ENCODE data around the gene CHRNB2. TPM values are rescaled to one million over a fixed set of nuclear protein-coding genes. Genes with fewer than 3 reads are reported as not detected.

CHRNB2 gene
- total RNA-seq, 2 donors from 2014 or later, result 0.18 to 0.55 TPM

DNA sequence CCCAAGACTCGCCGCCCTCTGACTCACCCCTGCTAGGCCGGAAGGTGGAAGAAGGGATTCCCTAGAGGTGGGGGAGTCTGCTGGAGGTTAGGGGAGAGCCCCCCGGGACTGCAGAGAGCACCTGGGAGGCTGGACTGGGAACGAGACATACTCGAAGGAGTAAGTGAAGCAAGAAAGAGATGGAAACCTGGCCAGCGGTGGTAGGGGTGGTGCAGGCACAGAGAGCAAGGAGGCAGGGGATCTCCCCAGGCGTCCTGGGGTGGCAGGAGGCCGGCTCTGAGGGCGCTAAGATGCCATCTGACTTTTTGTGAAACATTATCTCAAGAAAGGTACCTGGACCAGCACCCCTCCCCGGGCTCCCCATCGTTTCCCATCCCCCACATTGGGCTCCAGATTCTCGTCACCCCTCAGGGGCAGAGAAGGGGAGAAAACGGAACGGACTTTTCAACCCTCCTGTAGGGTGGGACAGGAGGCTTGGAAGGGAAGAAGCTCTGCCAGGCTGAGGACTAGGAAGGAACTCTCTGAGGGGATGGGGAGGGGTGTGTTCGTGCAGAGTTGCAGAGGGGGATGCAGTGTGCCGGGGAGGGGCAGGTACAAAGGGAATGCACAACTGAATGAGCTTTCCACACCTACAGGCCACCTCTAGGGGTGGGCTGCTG is 708 bp downstream of the CHRNB2 start:
- Histone ChIP-seq H3K27me3 (ENCODE audit: control insufficient read depth, insufficient read depth, low read length, poor library complexity, severe bottlenecking) (peaks cover 47% of the 10 kb centered on the region), H3K36me3 (ENCODE audit: control insufficient read depth, insufficient read depth, low read length) (no peaks in the 10 kb centered on the region), H3K27ac (ENCODE audit: low read depth, low read length) (no peak overlapping the region), H3K4me1 (ENCODE audit: control insufficient read depth, insufficient read depth, low read length) (no peaks in the 10 kb centered on the region), H3K9ac (ENCODE audit: extremely low read depth, low read length, poor library complexity, severe bottlenecking) (no peak overlapping the region), H3K9me3 (ENCODE audit: control insufficient read depth, low read length) (no peaks in the 10 kb centered on the region), H3K4me3 (ENCODE audit: low read length) (peak overlapping the region; percentile 53)
- Mint-ChIP-seq H3K4me1 (peaks cover 11% of the 10 kb centered on the region), H3K36me3 (ENCODE audit: low read depth) (no peaks in the 10 kb centered on the region), H3K27me3 (ENCODE audit: insufficient read depth) (peaks cover 38% of the 10 kb centered on the region), H3K27ac (no peak overlapping the region), H3K4me3 (peak overlapping the region; percentile 70), H3K9me3 (no peaks in the 10 kb centered on the region)
- DNase-seq, result no peak
- TF ChIP-seq, protein P1, sequence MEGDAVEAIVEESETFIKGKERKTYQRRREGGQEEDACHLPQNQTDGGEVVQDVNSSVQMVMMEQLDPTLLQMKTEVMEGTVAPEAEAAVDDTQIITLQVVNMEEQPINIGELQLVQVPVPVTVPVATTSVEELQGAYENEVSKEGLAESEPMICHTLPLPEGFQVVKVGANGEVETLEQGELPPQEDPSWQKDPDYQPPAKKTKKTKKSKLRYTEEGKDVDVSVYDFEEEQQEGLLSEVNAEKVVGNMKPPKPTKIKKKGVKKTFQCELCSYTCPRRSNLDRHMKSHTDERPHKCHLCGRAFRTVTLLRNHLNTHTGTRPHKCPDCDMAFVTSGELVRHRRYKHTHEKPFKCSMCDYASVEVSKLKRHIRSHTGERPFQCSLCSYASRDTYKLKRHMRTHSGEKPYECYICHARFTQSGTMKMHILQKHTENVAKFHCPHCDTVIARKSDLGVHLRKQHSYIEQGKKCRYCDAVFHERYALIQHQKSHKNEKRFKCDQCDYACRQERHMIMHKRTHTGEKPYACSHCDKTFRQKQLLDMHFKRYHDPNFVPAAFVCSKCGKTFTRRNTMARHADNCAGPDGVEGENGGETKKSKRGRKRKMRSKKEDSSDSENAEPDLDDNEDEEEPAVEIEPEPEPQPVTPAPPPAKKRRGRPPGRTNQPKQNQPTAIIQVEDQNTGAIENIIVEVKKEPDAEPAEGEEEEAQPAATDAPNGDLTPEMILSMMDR (conservative IDR thresholded peaks at IDR 0.05), result no peak
- WGBS, 2 experiments (ENCODE audit: insufficient coverage in 1 of 2, insufficient read length in 1 of 2), result 34 to 60% methylated on average over 6 to 17 of the region's 17 CpGs

DNA sequence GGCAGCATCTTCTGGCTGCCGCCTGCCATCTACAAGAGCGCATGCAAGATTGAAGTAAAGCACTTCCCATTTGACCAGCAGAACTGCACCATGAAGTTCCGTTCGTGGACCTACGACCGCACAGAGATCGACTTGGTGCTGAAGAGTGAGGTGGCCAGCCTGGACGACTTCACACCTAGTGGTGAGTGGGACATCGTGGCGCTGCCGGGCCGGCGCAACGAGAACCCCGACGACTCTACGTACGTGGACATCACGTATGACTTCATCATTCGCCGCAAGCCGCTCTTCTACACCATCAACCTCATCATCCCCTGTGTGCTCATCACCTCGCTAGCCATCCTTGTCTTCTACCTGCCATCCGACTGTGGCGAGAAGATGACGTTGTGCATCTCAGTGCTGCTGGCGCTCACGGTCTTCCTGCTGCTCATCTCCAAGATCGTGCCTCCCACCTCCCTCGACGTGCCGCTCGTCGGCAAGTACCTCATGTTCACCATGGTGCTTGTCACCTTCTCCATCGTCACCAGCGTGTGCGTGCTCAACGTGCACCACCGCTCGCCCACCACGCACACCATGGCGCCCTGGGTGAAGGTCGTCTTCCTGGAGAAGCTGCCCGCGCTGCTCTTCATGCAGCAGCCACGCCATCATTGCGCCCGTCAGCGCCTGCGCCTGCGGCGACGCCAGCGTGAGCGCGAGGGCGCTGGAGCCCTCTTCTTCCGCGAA is 3.8 kb downstream of the CHRNB2 start:
- H3K36me3 Mint-ChIP-seq (ENCODE audit: low read depth), result no peaks in the 10 kb centered on the region
- TF ChIP-seq, protein P1 (conservative IDR thresholded peaks at IDR 0.05), result no peak
- peaks cover 7% of the 10 kb centered on the region for H3K4me1 ChIP-seq (ENCODE audit: control insufficient read depth, insufficient read depth, low read length)

DNA sequence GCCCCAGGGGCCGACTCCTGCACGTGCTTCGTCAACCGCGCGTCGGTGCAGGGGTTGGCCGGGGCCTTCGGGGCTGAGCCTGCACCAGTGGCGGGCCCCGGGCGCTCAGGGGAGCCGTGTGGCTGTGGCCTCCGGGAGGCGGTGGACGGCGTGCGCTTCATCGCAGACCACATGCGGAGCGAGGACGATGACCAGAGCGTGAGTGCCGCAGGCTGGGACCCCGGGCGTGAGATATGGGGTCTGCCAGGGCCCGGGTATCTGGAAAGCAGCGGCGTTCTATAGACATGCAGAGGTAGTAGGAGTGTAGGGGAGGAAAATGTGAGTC is 4.3 kb downstream of the CHRNB2 start:
- no peaks in the 10 kb centered on the region for H3K9me3 ChIP-seq (ENCODE audit: control insufficient read depth, low read length)
- no peak overlapping the region for H3K27ac ChIP-seq (ENCODE audit: low read depth, low read length)
- peaks cover 7% of the 10 kb centered on the region for H3K4me1 ChIP-seq (ENCODE audit: control insufficient read depth, insufficient read depth, low read length)
- TF ChIP-seq, protein P1 (conservative IDR thresholded peaks at IDR 0.05), result no peak
- H3K4me3 ChIP-seq (ENCODE audit: low read length), result no peak overlapping the region
- no peak overlapping the region for H3K9ac ChIP-seq (ENCODE audit: extremely low read depth, low read length, poor library complexity, severe bottlenecking)
- Mint-ChIP-seq H3K9me3 (no peaks in the 10 kb centered on the region), H3K36me3 (ENCODE audit: low read depth) (no peaks in the 10 kb centered on the region), H3K4me1 (peaks cover 14% of the 10 kb centered on the region), H3K27ac (no peak overlapping the region), H3K4me3 (no peak overlapping the region), H3K27me3 (ENCODE audit: insufficient read depth) (peaks cover 32% of the 10 kb centered on the region)
- DNase-seq, result no peak
- 94 to 96% methylated on average over 21 to 29 of the region's 29 CpGs for WGBS, 2 experiments (ENCODE audit: insufficient coverage in 1 of 2, insufficient read length in 1 of 2)
- peaks cover 26% of the 10 kb centered on the region for H3K27me3 ChIP-seq (ENCODE audit: control insufficient read depth, insufficient read depth, low read length, poor library complexity, severe bottlenecking)
- H3K36me3 ChIP-seq (ENCODE audit: control insufficient read depth, insufficient read depth, low read length), result peaks cover 9% of the 10 kb centered on the region

More for the DNA sequence above, 3.8 kb downstream of the CHRNB2 start:
- DNase-seq, result peak; percentile 36
- Mint-ChIP-seq H3K27ac (no peak overlapping the region), H3K27me3 (ENCODE audit: insufficient read depth) (peaks cover 32% of the 10 kb centered on the region), H3K9me3 (no peaks in the 10 kb centered on the region), H3K4me1 (peaks cover 18% of the 10 kb centered on the region), H3K4me3 (no peak overlapping the region)
- H3K36me3 ChIP-seq (ENCODE audit: control insufficient read depth, insufficient read depth, low read length), result peaks cover 9% of the 10 kb centered on the region
- H3K4me3 ChIP-seq (ENCODE audit: low read length), result no peak overlapping the region
- H3K9ac ChIP-seq (ENCODE audit: extremely low read depth, low read length, poor library complexity, severe bottlenecking), result no peak overlapping the region
- 95 to 99% methylated on average over 49 to 59 of the region's 59 CpGs for WGBS, 2 experiments (ENCODE audit: insufficient coverage in 1 of 2, insufficient read length in 1 of 2)
- H3K9me3 ChIP-seq (ENCODE audit: control insufficient read depth, low read length), result no peaks in the 10 kb centered on the region
- no peak overlapping the region for H3K27ac ChIP-seq (ENCODE audit: low read depth, low read length)
- peaks cover 28% of the 10 kb centered on the region for H3K27me3 ChIP-seq (ENCODE audit: control insufficient read depth, insufficient read depth, low read length, poor library complexity, severe bottlenecking)
